Measurements from ENCODE around the gene SLIT1.

The SLIT1 gene

GRCh38 chr10:97066877-97067555 lies 118.7 kb downstream of the SLIT1 start:
- no peak for DNase-seq (ENCODE audit: low read depth in 3 of 3, low spot score in 1 of 3)

GRCh38 chr10:97065686-97066660 lies 119.8 kb downstream of the SLIT1 start:
- no peak for DNase-seq (ENCODE audit: low read depth in 3 of 3, low spot score in 1 of 3)

GRCh38 chr10:97065128-97065527 lies 120.6 kb downstream of the SLIT1 start:
- no peak for DNase-seq (ENCODE audit: low read depth in 3 of 3, low spot score in 1 of 3)

- no peak for DNase-seq (ENCODE audit: low read depth in 3 of 3, low spot score in 1 of 3)
Measured at GRCh38 chr10:97063983-97064837, 121.5 kb downstream of the SLIT1 start.

GRCh38 chr10:97063271-97063982 lies 122.3 kb downstream of the SLIT1 start:
- DNase-seq (ENCODE audit: low read depth in 3 of 3, low spot score in 1 of 3) = no peak

GRCh38 chr10:97062456-97062855 lies 123.3 kb downstream of the SLIT1 start:
- no peak for DNase-seq (ENCODE audit: low read depth in 3 of 3, low spot score in 1 of 3)

GRCh38 chr10:97062046-97062445 lies 123.7 kb downstream of the SLIT1 start:
- no peak for DNase-seq (ENCODE audit: low read depth in 3 of 3, low spot score in 1 of 3)

GRCh38 chr10:97061423-97061822 lies 124.3 kb downstream of the SLIT1 start:
- DNase-seq (ENCODE audit: low read depth in 3 of 3, low spot score in 1 of 3) = no peak

- no peak for DNase-seq (ENCODE audit: low read depth in 3 of 3, low spot score in 1 of 3)
Measured at GRCh38 chr10:97060441-97061084, 125.2 kb downstream of the SLIT1 start.

- no peak for DNase-seq (ENCODE audit: low read depth in 3 of 3, low spot score in 1 of 3)
Measured at GRCh38 chr10:97059872-97060205, 125.9 kb downstream of the SLIT1 start.

- no peak for DNase-seq (ENCODE audit: low read depth in 3 of 3, low spot score in 1 of 3)
Measured at GRCh38 chr10:97059006-97059871, 126.5 kb downstream of the SLIT1 start.

- no peak for DNase-seq (ENCODE audit: low read depth in 3 of 3, low spot score in 1 of 3)
Measured at GRCh38 chr10:97058521-97058920, 127.2 kb downstream of the SLIT1 start.

- DNase-seq (ENCODE audit: low read depth in 3 of 3, low spot score in 1 of 3) = no peak
Measured at GRCh38 chr10:97057491-97058235, 128.1 kb downstream of the SLIT1 start.

- DNase-seq (ENCODE audit: low read depth in 3 of 3, low spot score in 1 of 3) = no peak
Measured at GRCh38 chr10:97056003-97056630, 129.6 kb downstream of the SLIT1 start.

- no peak for DNase-seq (ENCODE audit: low read depth in 3 of 3, low spot score in 1 of 3)
Measured at GRCh38 chr10:97053276-97053675, 132.5 kb downstream of the SLIT1 start.

- DNase-seq (ENCODE audit: low read depth in 3 of 3, low spot score in 1 of 3) = no peak
Measured at GRCh38 chr10:97050956-97051496, 134.7 kb downstream of the SLIT1 start.

- DNase-seq (ENCODE audit: low read depth in 3 of 3, low spot score in 1 of 3) = no peak
Measured at GRCh38 chr10:97050205-97050745, 135.5 kb downstream of the SLIT1 start.

GRCh38 chr10:97049670-97050069 lies 136.1 kb downstream of the SLIT1 start:
- DNase-seq (ENCODE audit: low read depth in 3 of 3, low spot score in 1 of 3) = no peak
